Stomach (tissue), 9 donors: ENCODE results near the gene LCN2. TPM values are rescaled to one million over a fixed set of nuclear protein-coding genes. Genes with fewer than 3 reads are reported as not detected.
"Not testable (repeated sequence)": the region's sequence is repeated elsewhere in the genome, so short reads cannot be mapped to it uniquely, and the experiment has no call there.

Experiments
- DNase-seq, 2 donors: peaks; one replicate each; pipeline versions ENCODE4 v3.0.0 to v3.0.0-alpha.2; 2013 to 2019
- H3K27ac ChIP-seq, 5 donors: fragments of 200-600 bp in 4 of 5; sonication (generic) in 4 of 5; one replicate each; pipeline ENCODE4 v1.5.1; 2013 to 2019; ENCODE audit warnings: mild to moderate bottlenecking in 1 of 5, moderate library complexity in 1 of 5
- H3K27me3 ChIP-seq, 3 donors: fragments of 200-600 bp; sonication (generic); one replicate each; pipeline ENCODE4 v1.5.1; 2017 to 2019; ENCODE audit warnings: mixed run types in 1 of 3
- H3K36me3 ChIP-seq, 4 donors: fragments of 200-600 bp; sonication (generic); 1 replicate in 3 of 4; 2 replicates in 1 of 4; pipeline ENCODE4 v1.5.1; 2016 to 2019
- H3K4me1 ChIP-seq, 4 donors: fragments of 200-600 bp; sonication (generic); one replicate each; pipeline ENCODE4 v1.5.1; 2016 to 2019
- H3K4me3 ChIP-seq, 4 donors: fragments of 200-600 bp; sonication (generic) in 3 of 4; one replicate each; pipeline ENCODE4 v1.5.1; 2016 to 2019; ENCODE audit warnings: mild to moderate bottlenecking in 1 of 4
- H3K9me3 ChIP-seq, 4 donors: fragments of 200-600 bp; sonication (generic); one replicate each; pipeline ENCODE4 v1.5.1; 2016 to 2019
- EP300 ChIP-seq: sonication (generic); formaldehyde crosslinking; IDR thresholded peaks from one replicate; pipeline ENCODE4 v1.6.1; 2017; ENCODE audit warnings: antibody characterized with exemption
- POLR2A ChIP-seq, 4 donors: fragments of 450-650 bp; IDR thresholded peaks; one replicate each; pipeline ENCODE4 v1.6.1; 2016; ENCODE audit warnings: antibody characterized with exemption in 4 of 4, control low read depth in 2 of 4, mild to moderate bottlenecking in 1 of 4, moderate library complexity in 1 of 4
- POLR2AphosphoS5 ChIP-seq, 3 donors: sonication (generic); formaldehyde crosslinking; IDR thresholded peaks; one replicate each; pipeline ENCODE4 v1.6.1; 2016; ENCODE audit warnings: antibody characterized with exemption in 3 of 3
- WGBS, 5 donors: extraction: QIAGEN DNeasy Blood & Tissue Kit in 3 of 5; methylation state at CpG; one replicate each; pipeline versions ENCODE4 v1.1.5 to v1.1.7; 2013 to 2018; 5-methylcytosine and 5-hydroxymethylcytosine counted together
- intact Hi-C: fragments of 100-400 bp; cut with DNase I; formaldehyde crosslinking; loops from one replicate; pipeline ENCODE4 v1.15.1; 2023; ENCODE audit warnings: low total_unique reads
- polyA plus RNA-seq, 3 donors: library from polyadenylated mRNA; stranded (reverse); fragments of 200-250 nt; gene quantifications; one replicate each; pipeline ENCODE4 v1.2.3, GENCODE V29; 2013
- total RNA-seq, 5 donors: library from RNA; depleted of rRNA; stranded (reverse); fragments of >200 nt; gene quantifications; one replicate each; pipeline versions ENCODE4 v1.1.0 to v1.2.3, GENCODE V29; 2014 to 2016
- TF ChIP-seq, protein P1 (sequence below), 7 experiments: fragments of 450-650 bp in 4 of 7; fragments of 200-600 bp in 3 of 7; sonication (generic) in 3 of 7; IDR thresholded peaks; one replicate each; pipeline ENCODE4 v1.5.1; 2016 to 2019; ENCODE audit warnings: antibody characterized with exemption in 7 of 7, control low read depth in 2 of 7, mild to moderate bottlenecking in 1 of 7
- donor health status: healthy with polysubstance abuse.
- donor health status: Bipolar disorder and iron deficiency.
- donor health status: healthy.

LCN2 gene
- total and polyA plus RNA-seq, 8 donors: 10.8 to 922 (median 383) TPM; not detected in 1

DNA sequence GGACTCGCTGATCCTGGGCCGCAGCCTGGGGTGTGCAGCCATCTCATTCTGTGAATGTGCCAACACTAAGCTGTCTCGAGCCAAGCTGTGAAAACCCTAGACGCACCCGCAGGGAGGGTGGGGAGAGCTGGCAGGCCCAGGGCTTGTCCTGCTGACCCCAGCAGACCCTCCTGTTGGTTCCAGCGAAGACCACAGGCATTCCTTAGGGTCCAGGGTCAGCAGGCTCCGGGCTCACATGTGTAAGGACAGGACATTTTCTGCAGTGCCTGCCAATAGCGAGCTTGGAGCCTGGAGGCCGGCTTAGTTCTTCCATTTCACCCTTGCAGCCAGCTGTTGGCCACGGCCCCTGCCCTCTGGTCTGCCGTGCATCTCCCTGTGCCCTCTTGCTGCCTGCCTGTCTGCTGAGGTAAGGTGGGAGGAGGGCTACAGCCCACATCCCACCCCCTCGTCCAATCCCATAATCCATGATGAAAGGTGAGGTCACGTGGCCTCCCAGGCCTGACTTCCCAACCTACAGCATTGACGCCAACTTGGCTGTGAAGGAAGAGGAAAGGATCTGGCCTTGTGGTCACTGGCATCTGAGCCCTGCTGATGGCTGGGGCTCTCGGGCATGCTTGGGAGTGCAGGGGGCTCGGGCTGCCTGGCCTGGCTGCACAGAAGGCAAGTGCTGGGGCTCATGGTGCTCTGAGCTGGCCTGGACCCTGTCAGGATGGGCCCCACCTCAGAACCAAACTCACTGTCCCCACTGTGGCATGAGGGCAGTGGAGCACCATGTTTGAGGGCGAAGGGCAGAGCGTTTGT is 41.6 kb upstream of the LCN2 start:
- no peak for DNase-seq
- WGBS, 5 donors: 77 to 83% (median 82%) methylated on average over 9 to 18 of the region's 18 CpGs

DNA sequence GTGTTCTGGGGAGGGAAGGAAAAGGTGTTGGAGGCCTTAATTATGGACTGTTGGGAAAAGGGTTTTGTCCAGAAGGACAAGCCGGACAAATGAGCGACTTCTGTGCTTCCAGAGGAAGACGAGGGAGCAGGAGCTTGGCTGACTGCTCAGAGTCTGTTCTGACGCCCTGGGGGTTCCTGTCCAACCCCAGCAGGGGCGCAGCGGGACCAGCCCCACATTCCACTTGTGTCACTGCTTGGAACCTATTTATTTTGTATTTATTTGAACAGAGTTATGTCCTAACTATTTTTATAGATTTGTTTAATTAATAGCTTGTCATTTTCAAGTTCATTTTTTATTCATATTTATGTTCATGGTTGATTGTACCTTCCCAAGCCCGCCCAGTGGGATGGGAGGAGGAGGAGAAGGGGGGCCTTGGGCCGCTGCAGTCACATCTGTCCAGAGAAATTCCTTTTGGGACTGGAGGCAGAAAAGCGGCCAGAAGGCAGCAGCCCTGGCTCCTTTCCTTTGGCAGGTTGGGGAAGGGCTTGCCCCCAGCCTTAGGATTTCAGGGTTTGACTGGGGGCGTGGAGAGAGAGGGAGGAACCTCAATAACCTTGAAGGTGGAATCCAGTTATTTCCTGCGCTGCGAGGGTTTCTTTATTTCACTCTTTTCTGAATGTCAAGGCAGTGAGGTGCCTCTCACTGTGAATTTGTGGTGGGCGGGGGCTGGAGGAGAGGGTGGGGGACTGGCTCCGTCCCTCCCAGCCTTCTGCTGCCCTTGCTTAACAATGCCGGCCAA is 40.8 kb upstream of the LCN2 start:
- H3K36me3 ChIP-seq: peaks cover 54 to 68% (median 63%) of the 10 kb centered on the region in 4 donors
- H3K27ac ChIP-seq: peak overlapping the region in 4 of 5 donors; percentile 37 to 97 (median 72)
- H3K9me3 ChIP-seq: no peaks in the 10 kb centered on the region
- DNase-seq: no peak
- H3K4me1 ChIP-seq: peaks cover 27 to 65% (median 55%) of the 10 kb centered on the region in 4 donors
- no peaks in the 10 kb centered on the region for H3K27me3 ChIP-seq
- WGBS, 5 donors: 78 to 82% (median 81%) methylated on average over 15 of the region's 15 CpGs
- TF ChIP-seq POLR2A (IDR thresholded peaks at IDR 0.05) (no peak), POLR2AphosphoS5 (IDR thresholded peaks at IDR 0.05) (no peak), EP300 (no peak)
- TF ChIP-seq, protein P1, sequence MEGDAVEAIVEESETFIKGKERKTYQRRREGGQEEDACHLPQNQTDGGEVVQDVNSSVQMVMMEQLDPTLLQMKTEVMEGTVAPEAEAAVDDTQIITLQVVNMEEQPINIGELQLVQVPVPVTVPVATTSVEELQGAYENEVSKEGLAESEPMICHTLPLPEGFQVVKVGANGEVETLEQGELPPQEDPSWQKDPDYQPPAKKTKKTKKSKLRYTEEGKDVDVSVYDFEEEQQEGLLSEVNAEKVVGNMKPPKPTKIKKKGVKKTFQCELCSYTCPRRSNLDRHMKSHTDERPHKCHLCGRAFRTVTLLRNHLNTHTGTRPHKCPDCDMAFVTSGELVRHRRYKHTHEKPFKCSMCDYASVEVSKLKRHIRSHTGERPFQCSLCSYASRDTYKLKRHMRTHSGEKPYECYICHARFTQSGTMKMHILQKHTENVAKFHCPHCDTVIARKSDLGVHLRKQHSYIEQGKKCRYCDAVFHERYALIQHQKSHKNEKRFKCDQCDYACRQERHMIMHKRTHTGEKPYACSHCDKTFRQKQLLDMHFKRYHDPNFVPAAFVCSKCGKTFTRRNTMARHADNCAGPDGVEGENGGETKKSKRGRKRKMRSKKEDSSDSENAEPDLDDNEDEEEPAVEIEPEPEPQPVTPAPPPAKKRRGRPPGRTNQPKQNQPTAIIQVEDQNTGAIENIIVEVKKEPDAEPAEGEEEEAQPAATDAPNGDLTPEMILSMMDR (IDR thresholded peaks at IDR 0.05): no peak
- peak overlapping the region in 1 of 4 donors; percentile 10 for H3K4me3 ChIP-seq
- intact Hi-C loops: no loop called here

More for the DNA sequence above, 41.6 kb upstream of the LCN2 start:
- Histone ChIP-seq H3K4me1 (peaks cover 29 to 68% (median 63%) of the 10 kb centered on the region in 4 donors), H3K9me3 (no peaks in the 10 kb centered on the region), H3K4me3 (peak overlapping the region in 1 of 4 donors; percentile 10), H3K36me3 (peaks cover 62 to 71% (median 68%) of the 10 kb centered on the region in 4 donors), H3K27me3 (no peaks in the 10 kb centered on the region), H3K27ac (peak overlapping the region in 4 of 5 donors; percentile 7 to 97 (median 75))
- TF ChIP-seq POLR2AphosphoS5 (IDR thresholded peaks at IDR 0.05) (peak in 1 of 3 donors; percentile 41), POLR2A (IDR thresholded peaks at IDR 0.05) (no peak)
- TF ChIP-seq, protein P1 (IDR thresholded peaks at IDR 0.05): no peak
- intact Hi-C loops: no loop called here

DNA sequence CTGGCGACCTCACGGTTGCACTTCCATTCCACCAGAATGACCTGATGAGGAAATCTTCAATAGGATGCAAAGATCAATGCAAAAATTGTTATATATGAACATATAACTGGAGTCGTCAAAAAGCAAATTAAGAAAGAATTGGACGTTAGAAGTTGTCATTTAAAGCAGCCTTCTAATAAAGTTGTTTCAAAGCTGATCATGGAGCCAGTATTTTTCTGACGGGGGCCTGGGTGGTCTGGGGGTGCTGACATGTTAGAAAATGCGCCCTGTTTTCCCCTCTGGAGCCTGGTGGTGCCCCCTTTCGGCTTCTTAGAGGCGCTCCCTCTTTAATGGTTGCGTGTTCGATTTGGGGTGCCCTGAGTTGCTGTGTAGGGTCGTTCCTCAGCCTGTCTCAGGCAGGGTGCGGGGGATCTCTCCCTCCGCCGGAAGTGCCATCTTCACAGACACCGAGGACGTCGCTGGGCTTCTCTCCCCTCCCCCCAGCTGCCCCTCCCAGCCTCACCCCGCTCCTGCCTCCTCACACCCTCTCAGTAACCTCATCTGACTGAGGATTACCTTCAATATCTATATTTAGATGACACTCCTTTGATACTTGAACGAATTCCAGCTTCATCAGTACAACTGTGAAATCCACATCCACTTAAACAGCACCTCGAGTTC is 40.1 kb upstream of the LCN2 start:
- TF ChIP-seq EP300 (no peak), POLR2AphosphoS5 (IDR thresholded peaks at IDR 0.05) (peak in 1 of 3 donors; percentile 20), POLR2A (IDR thresholded peaks at IDR 0.05) (no peak)
- TF ChIP-seq, protein P1 (IDR thresholded peaks at IDR 0.05): no peak
- Histone ChIP-seq H3K4me3 (peak overlapping the region in 2 of 4 donors; percentile 2 to 43), H3K4me1 (peaks cover 24 to 59% (median 48%) of the 10 kb centered on the region in 4 donors), H3K27me3 (no peaks in the 10 kb centered on the region), H3K9me3 (no peaks in the 10 kb centered on the region), H3K36me3 (peaks cover 47 to 68% (median 63%) of the 10 kb centered on the region in 4 donors), H3K27ac (peak overlapping the region; percentile 18 to 97 (median 54))
- 62 to 67% (median 66%) methylated on average over 20 of the region's 20 CpGs for WGBS, 5 donors
- intact Hi-C loops: no loop called here
- no peak for DNase-seq

DNA sequence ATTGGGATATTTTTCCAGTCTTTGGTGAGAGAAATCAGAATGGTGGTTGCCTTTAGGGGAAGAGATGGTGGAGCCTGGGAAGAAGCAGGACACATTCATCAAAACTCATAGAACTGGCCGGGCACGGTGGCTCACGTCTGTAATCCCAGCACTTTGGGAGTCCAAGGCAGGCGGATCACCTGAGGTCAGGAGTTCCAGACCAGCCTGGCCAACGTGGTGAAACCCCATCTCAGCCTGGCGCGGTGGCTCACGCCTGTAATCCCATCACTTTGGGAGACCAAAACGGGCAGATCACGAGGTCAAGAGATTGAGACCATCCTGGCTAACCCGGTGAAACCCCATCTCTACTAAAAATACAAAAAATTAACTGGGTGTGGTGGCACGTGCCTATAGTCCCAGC is 37.5 kb upstream of the LCN2 start:
- Histone ChIP-seq H3K4me3 (peak overlapping the region in 2 of 4 donors; percentile 15 to 43), H3K4me1 (peaks cover 22 to 49% (median 45%) of the 10 kb centered on the region in 4 donors), H3K36me3 (peaks cover 28 to 56% (median 42%) of the 10 kb centered on the region in 4 donors), H3K27ac (peak overlapping the region; percentile 26 to 97 (median 91))
- DNase-seq, H3K27me3 ChIP-seq, H3K9me3 ChIP-seq, intact Hi-C loops: not testable (repeated sequence)
- WGBS, 5 donors: 60 to 67% (median 65%) methylated on average over 12 of the region's 12 CpGs
